ENCODE results near the gene GMCL2.
"Not testable (repeated sequence)": the region's sequence is repeated elsewhere in the genome, so short reads cannot be mapped to it uniquely, and the experiment has no call there.

GMCL2 gene, protein sequence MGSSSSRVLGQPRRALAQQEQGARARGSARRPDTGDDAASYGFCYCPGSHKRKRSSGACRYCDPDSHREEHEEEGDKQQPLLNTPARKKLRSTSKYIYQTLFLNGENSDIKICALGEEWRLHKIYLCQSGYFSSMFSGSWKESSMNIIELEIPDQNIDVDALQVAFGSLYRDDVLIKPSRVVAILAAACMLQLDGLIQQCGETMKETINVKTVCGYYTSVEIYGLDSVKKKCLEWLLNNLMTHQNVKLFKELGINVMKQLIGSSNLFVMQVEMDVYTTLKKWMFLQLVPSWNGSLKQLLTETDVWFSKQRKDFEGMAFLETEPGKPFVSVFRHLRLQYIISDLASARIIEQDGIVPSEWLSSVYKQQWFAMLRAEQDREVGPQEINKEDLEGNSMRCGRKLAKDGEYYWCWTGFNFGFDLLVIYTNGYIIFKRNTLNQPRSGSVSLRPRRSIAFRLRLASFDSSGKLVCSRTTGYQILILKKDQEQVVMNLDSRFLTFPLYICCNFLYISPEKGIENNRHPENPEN

DNA sequence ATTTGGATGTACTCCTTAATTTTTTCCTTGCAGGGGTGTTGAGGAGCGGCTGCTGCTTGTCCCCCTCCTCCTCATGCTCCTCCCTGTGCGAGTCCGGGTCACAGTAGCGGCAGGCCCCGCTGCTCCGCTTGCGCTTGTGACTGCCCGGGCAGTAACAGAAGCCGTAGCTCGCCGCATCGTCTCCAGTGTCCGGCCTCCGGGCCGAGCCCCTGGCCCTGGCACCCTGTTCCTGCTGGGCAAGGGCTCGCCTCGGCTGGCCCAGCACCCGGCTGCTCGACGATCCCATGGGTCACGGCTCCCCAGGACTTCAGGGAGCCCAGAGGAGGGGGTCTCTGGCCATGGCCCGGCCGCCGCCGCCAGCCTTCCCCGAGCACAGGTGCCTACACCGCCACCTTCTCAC lies at the start of gene GMCL2:
Gene GMCL2, minus strand, starts transcription at position 358 of the 400 bp plus-strand sequence. Its CDS starts 72 bp downstream, at position 286.
- no peak for DNase-seq

DNA sequence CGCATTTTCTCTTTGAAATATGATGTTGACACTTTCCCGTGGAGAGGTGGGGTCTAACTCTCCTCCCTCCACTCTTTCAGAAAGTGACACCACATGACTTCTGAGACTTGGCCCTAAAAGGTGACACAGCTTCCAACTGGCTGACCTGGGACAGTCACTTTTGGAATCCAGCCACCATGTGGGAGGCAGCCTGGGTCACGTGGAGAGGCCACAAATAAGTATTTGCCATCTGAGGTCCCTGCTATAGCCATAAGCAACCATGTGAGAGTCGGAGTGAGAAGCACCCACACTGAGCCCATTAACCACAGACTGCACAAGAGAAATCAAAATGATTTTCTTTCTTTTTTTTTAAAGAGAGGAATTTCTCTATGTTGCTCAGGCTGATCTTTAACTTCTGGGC lies 49.5 kb upstream of the GMCL2 start:
- DNase-seq, result no peak

DNA sequence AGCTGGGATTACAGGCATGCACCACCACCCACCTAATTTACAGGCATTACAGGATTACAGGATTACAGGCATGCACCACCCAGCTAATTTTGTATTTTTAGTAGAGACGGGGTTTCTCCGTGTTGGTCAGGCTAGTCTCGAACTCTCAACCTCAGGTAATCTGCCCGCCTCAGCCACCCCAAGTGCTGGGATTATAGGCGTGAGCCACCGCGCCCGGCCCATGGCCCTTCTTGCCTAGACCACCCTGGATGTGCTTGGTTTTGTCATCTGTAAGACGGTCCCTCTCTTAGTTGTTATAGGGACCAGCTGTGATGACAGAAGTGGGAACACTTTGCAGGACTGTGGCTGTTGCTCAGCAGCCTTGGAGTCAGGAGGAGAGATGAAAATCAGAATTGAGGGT lies 49.0 kb upstream of the GMCL2 start:
- no peak for DNase-seq

DNA sequence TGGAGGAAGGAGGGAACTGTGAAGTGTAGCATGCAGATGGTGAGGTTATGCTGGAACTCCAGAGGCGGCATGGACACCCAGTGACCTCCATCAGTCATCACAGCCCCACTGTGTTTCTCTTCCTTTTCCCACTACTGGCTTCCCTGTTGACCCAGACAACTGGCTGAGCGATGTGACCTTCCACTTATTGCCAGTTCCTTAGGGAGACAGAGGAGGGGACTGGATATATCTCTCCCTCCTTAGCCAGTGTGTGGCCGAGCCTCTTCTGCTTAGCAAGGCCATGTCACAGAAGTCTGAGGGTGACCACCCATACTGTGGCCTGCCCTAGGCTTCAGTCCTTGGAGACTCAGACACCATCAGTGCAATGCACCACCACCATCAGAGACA lies 48.4 kb upstream of the GMCL2 start:
- no peak for DNase-seq

DNA sequence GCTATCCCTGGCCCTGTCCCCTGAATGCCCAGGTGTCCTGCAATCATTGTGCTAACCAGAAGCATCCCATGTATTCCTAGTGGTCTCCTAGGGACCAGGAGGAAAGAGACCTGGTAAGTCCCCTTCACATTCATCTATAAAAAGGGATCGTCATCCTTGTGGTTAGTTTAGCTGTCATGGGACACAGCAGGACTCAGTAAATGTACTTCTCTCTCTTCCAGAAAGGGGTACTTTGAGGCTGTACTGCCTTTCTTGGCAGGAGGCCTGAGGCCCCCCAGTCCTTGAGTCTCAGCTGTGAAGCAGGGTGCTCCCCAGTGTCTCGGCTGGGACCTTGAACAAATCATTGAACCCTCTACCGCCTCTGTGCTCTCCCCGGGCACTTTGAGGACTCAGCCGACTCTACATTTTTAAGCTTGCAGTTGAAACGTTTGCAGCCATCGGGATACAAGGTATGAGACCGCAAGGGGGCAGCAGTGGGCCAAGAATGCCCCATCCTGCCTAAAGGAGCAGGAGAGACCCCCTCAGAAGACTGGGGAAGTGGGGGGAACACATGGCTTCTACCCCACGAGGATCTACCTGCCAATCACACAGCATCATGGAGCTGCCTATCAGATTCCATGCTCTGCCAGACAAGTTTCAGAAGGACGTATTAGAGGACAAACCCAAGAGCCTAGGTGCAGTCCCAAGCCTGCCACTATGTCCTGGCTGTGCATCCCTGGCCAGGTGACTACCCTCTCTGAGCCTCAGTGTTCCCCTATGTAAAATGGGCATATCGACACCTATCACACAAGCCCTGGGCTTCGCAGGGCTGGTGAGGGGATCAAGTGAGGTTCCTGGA lies 47.8 kb upstream of the GMCL2 start:
- DNase-seq, result peak; percentile 73

DNA sequence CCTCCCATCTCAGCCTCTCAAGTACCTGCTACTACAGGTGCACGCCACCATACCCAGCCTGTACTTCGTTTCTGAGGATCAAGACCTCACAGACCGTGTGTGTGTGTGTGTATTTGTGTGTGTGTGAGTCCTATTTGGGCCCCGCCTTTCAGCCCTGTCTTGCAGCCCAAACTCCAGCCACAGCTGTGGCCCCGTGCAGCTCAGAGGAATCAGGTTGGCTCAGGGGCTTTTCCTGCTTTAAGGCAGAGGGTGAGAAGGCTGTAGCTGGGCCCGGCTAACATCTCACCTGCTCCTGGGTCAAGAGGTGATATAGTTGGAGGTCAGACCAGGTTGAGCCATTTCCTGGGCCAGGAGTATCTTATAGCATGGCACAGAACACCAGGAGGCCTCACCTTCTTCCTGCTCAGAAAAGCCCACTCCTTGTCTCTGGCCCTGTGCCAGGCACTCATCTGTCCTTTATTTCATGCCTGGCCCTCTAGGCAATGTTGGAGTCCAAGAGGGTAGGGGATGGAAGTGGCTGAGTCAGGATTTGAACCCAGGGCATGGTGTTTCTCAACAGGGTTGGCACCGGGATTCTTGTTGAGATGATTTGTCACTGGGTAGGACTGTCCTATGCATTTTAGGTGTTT lies 47.1 kb upstream of the GMCL2 start:
- no peak for DNase-seq

DNA sequence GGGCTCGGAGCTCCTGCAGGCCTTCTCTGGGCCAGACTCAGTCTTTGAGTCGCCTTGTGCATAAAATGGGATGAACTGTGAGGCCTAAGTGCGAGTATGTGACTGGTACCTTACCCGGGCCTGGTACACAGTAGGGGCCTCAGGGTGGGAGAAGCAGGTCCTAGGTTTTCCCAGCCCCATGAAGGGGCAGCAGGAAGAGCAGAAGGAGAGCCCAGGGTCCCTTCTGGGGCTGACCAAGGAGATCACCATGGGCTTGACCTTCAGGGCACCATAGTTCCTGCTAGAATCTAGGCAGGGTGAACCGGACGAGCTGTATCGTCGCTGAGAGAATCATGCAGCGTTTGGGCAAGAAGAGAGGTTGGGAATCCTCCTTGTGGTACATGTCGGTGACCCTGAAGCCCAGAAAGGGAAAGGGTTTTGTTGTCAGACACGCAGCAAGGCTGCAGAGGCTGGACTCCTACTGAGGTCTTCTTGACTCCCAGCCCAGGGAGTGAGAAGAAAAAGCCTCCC lies 45.8 kb upstream of the GMCL2 start:
- no peak for DNase-seq

DNA sequence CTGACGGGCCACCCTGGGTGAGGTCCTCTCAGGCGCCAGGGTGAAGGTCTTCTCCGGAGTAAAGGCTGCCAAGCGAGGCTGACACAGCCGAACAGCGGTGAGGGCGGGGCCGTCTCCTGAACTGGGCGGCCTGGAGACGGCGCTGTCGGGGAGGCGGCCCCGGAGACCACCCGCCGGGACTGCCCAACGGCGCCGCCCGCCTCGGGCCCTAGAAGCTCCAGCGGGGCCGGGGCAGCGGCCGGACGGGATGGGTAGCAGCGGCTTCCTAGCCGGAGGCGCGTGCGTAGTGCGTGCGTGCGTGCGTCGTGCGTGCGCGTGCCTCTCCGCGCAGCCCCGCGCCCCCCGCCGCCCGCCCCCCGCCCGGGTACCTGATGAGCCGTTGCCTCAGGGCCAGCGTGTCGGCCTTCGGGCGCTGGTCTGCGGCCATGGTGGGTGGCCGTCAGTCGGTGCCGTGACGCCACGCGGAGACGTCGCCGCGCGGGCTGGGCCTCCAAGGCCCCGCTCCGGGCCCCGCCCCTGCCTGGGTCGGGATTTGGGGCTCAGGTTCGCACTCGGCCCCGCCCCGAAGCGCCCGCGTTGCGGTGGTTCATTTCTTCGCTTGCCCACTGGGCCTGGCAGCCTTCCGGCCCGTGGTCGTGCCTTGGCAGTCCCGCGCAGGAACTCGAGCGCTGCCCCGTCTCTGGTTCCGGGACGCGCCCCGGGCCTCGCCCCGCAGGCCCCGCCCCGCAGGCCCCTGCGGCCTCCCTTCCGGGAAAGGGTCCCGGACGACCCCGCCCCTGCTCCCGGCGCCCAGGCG lies 45.2 kb upstream of the GMCL2 start, which contains the start of gene PHYKPL:
Gene PHYKPL, minus strand, starts transcription at position 679 of the 796 bp plus-strand sequence. Its CDS starts 252 bp downstream, at position 427.
- peak; percentile 45 for DNase-seq

DNA sequence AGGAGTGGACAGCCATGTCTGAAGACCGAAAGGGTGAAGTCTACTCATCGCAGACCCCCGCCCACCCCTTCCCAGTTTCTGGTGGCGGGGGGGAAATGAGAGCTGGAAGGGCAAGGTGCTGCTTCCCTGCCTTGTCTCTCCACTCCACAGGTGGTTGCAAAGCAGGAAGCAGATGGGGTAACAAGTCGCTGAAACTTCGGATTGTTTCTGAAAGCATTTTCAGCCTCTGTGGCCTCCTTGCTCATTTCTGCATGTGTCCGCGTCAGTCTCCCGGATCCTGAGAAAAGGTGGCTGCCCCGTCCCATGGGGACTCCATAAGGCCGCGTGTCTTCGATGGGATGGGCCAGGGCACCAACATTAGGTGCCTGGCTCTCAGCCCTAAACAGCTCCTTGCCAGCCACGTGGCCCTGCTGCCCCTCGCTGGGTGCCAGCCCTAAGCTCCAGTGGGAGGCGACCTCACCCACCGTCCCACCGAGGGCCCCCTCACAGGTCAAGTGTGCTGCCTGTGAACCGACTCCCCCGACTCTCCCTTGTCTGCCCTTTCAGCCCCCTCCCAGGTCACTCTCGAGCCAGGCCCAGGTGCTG lies 44.5 kb upstream of the GMCL2 start:
- DNase-seq, result no peak

DNA sequence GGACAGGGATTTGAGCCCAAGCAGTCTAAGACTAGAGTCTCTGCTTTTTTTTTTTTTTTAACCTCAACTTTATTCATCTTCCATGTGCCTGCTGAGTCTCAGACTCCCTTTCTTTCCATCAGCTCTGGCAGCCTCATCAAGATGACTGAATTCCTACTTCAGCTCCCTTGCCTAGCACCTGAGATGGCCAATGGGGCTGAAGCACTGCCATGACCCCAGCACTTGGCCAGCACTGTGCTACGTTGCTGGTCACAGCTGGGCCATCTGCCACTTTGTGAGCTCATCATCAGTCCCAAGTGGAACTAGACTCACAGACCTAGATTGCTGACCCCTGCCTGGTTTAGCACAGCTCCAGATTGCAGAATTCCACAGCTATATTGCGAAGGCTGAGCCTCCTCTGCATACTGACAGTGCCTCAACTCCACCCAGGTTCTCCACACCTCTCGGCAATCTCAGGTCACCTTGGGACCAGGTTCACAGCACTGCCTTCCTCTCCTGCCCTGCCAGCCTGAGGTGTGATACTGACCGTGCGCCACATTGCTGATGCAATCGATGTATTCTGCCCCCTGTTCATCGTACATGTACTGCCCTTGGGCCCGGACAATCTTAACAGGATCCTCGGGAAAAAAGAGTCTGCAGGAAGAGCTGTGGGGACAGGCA lies 43.8 kb upstream of the GMCL2 start:
- DNase-seq, result no peak

DNA sequence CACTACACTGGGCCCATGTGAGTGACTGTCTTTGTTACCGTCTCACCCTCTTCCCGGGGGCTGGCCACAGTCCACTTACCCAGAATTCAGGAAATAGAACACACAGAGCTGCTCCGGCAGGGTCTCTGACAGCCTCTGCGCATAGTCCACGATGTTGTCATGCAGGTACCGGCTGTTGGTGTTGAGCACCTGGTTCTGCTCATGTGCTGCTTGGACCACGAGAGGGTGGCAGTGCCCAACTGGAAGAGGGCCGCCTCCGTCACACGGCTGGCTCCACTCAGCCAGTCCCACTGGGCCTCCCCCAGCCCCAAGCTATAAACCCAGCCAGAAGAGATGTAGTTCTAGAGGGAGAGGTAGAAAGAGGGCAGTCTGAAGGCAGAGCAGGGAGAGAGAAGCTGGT lies 42.7 kb upstream of the GMCL2 start:
- DNase-seq, result no peak

DNA sequence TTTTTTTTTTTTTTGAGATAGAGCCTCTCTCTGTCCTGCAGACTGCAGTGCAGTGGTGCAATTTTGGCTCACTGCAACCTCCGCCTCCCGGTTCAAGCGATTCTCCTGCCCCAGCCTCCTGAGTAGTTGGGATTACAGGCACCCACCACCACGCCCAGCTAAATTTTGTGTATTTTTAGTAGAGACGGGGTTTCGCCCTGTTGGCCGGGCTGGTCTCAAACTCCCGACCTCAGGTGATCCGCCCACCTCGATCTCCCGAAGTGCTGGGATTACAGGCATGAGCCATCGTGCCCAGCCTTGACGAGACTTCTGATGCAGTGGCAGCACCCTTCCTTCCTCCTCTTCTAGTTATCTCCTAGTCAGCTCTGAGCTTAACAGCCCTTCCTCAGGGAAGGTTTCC lies 41.9 kb upstream of the GMCL2 start:
- DNase-seq, result not testable (repeated sequence)

DNA sequence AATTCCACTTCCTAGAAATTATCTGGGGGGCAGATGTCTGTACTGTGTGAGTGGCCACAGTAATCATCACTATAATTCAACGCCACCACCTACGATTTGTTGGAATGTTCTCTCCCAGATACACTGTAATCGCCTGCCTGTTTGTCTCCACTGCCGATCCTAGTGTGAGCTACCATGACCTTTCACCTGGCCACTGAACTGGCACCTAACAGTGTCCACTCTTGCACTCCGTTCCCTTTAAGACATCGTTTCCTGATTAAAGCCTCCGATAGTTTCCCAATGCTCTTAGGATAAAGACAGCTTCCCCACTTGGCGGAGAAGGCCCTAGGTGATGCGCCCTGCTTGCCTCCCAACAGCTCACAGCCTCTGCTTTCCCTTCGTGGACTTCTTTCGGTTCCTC lies 41.4 kb upstream of the GMCL2 start:
- DNase-seq, result no peak

DNA sequence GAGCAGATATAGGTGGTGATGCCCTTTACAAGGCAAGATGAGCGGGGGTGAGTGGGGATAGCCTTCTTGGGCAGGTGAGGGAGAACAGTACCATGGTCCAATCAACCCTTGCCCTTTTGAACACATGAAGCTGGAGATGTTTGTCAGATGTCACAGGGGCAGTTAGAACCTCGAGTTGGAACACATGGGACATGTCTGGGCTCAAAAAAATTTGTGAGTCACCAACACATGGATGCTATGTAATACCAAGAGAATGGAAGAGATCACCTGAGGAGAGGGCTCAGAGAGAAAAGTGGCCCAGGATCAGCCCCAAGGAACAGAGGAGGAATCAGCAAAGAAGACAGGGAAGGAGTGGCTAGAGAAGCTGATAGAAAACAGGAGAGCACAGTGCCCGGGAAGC lies 40.8 kb upstream of the GMCL2 start:
- no peak for DNase-seq

DNA sequence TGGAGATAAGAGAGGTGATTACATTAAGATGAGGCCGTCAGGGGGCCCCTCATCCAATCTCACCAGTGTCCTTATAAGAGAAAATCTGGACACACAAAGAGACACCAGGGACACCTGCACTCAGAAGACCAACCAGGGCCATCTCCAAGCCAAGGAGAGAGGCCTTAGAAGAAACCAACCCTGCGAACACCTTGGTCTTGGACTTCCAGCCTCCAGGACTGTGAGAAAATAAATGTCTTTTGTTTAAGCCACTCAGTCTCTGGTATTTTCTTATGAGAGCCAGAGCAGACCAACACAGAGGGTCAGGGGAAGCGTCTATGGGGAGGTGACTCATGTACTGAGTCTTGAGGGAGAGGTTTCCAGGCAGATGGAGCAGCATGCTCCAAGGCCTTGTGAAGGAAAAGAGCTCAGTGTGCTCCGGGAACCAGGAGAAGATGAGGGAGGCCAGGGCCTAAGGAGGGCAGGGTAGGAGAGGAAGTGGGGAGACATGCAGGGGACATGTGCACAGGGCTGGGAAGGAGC lies 40.0 kb upstream of the GMCL2 start:
- no peak for DNase-seq

DNA sequence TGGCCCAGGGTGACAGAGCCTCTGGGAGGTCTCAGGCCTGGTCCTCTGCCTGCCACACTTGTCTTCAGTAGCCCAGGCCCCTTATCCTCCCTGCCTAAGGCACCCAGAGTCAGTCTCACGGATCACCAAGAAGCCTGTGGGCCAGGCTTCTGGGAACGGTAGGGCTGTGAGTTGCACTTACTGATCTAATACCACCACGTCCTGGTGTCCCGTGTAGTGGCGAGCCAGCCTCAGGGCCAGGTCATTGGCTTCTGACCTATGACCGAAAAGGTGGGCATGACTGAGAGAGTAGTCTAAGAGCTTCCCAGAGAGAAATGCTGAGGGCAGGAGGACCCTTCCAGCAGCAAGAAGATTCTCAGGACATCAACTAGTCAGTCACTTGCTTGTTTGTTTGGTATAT lies 38.0 kb upstream of the GMCL2 start:
- no peak for DNase-seq

DNA sequence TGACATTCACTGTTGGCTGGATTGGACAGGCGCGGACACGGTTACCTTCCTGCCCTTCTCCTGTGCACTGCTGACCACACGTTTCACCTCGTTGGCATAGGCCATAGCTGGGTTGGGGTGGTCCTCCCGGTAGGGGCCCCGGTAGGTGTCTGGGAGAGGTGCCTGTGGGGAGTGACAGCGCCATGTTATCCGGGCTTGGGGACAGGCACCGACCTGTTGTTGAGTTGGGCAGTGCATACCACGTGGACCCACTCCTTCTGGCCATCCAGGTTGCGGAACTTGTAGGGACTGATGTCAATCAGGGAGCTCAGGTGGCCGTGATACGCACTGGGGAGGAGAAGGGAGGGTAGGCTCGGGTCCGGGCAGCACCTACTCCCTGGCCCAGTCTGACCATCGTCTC lies 37.2 kb upstream of the GMCL2 start:
- no peak for DNase-seq

DNA sequence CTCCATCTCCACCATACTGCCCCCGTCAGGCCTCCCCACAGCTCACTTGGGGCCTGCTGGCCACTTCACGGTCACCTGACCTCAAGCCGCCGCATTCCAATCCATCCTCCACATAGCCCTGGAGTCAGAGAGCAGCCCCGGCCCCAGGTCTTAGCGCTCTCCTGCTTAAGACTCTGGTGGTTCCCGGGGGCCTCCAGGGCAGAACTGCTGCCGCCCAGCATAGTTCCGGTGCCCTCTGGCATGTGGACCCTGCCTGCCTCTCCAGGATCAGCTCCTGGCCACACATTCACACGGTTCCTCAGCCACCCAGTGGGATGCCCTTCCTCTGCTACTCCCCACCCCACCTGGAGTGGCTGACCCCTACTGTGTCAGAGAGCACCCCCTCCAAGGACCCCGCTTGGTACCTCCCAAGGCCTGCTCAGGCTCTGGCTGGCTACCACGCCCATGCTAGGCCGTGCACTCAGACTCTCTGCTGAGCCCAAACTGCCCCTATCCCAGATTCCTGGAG lies 36.7 kb upstream of the GMCL2 start:
- DNase-seq, result no peak

DNA sequence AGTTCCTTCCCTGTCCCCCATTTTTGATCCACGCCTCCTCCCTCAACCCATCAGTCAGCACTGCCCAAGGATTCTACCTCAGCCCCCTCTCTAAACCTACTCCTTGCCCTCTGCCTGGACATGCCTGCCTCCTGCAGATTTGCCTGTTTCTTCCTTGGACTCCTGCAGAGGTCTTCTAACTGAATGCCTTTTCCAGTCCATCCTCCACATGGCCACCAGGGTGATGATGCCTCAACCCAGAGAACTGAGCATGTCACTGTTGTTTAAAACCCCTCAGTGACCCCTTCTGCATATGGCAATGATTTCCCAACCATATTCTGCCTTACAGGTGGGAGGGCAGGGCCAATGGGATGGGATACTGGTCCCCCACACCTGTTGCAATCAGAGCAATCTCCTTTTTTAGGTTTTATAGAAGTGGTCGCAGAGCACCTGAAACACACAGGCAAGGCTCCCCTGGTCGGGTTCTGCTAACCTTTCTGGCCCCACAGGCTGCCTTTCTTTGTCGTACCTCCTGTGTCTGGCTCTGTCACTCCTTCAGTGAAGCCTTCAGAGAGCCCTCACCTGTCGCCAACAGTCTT lies 36.1 kb upstream of the GMCL2 start:
- no peak for DNase-seq

DNA sequence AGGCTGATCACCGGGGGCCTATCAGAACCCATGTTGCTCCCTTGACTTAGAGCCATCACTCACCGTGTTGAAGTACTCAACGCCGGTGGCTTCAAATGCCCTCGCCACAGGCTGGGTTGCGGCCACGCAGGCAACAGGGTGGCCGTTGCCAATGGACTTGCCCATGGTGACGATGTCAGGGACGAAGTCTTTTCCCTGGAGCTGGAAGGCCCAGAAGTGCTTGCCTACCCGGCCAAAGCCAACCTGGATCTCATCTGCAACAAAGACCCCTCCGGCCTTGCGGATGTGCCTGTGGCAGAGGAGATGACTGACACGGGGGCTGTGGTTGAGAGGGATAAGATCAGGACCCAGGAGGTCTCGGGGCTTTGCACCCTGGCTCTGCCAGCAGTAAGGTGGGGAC lies 35.1 kb upstream of the GMCL2 start:
- no peak for DNase-seq
